ENCODE results near the gene GABPB1.

The GABPB1 gene

GRCh38 chr15:50251638-50252182 lies 103.3 kb downstream of the GABPB1 start:
- no peak overlapping the region for H3K27ac ChIP-seq
- H3K4me3 ChIP-seq (ENCODE audit: low read depth, low read length), result no peak overlapping the region
- DNase-seq, result no peak
- no peak for TF ChIP-seq CTCF (IDR thresholded peaks at IDR 0.05; ENCODE audit: low read depth, low read length, missing control alignments)
- peaks cover 5% of the 10 kb centered on the region for H3K27me3 ChIP-seq (replicated peaks)
- no peaks in the 10 kb centered on the region for H3K36me3 ChIP-seq (replicated peaks)
- in situ Hi-C loops (cut with HindIII; ENCODE audit: low pct_ligation_motif_present, low sequenced_read_pairs), result no loop called here

GRCh38 chr15:50250760-50251394 lies 104.1 kb downstream of the GABPB1 start:
- no peak for DNase-seq
- peaks cover 5% of the 10 kb centered on the region for H3K27me3 ChIP-seq (replicated peaks)
- H3K4me3 ChIP-seq (ENCODE audit: low read depth, low read length), result no peak overlapping the region
- in situ Hi-C loops (cut with HindIII; ENCODE audit: low pct_ligation_motif_present, low sequenced_read_pairs), result no loop called here
- TF ChIP-seq CTCF (IDR thresholded peaks at IDR 0.05; ENCODE audit: low read depth, low read length, missing control alignments), result no peak
- no peak overlapping the region for H3K27ac ChIP-seq
- no peaks in the 10 kb centered on the region for H3K36me3 ChIP-seq (replicated peaks)

GRCh38 chr15:50249704-50250103 lies 105.3 kb downstream of the GABPB1 start:
- DNase-seq, result no peak
- Histone ChIP-seq H3K4me3 (ENCODE audit: low read depth, low read length) (no peak overlapping the region), H3K36me3 (replicated peaks) (no peaks in the 10 kb centered on the region), H3K27me3 (replicated peaks) (peaks cover 5% of the 10 kb centered on the region), H3K27ac (no peak overlapping the region)
- in situ Hi-C loops (cut with HindIII; ENCODE audit: low pct_ligation_motif_present, low sequenced_read_pairs), result no loop called here
- TF ChIP-seq CTCF (IDR thresholded peaks at IDR 0.05; ENCODE audit: low read depth, low read length, missing control alignments), result no peak

- no peak for DNase-seq
- Histone ChIP-seq H3K4me3 (ENCODE audit: low read depth, low read length) (no peak overlapping the region), H3K36me3 (replicated peaks) (no peaks in the 10 kb centered on the region), H3K27me3 (replicated peaks) (peaks cover 5% of the 10 kb centered on the region), H3K27ac (no peak overlapping the region)
- TF ChIP-seq CTCF (IDR thresholded peaks at IDR 0.05; ENCODE audit: low read depth, low read length, missing control alignments), result no peak
- in situ Hi-C loops (cut with HindIII; ENCODE audit: low pct_ligation_motif_present, low sequenced_read_pairs), result no loop called here
These were observed 105.9 kb downstream of the GABPB1 start for GRCh38 chr15:50248994-50249582.

GRCh38 chr15:50247819-50248655 lies 107.0 kb downstream of the GABPB1 start:
- Histone ChIP-seq H3K36me3 (replicated peaks) (no peaks in the 10 kb centered on the region), H3K4me3 (ENCODE audit: low read depth, low read length) (no peak overlapping the region), H3K27me3 (replicated peaks) (peaks cover 5% of the 10 kb centered on the region), H3K27ac (no peak overlapping the region)
- in situ Hi-C loops (cut with HindIII; ENCODE audit: low pct_ligation_motif_present, low sequenced_read_pairs), result no loop called here
- no peak for TF ChIP-seq CTCF (IDR thresholded peaks at IDR 0.05; ENCODE audit: low read depth, low read length, missing control alignments)
- peak; percentile 16 for DNase-seq

All from brain microvascular endothelial cell (primary cell).